AG09319 (cell line): ENCODE results near the gene CHAC1.
"Not testable (repeated sequence)": the region's sequence is repeated elsewhere in the genome, so short reads cannot be mapped to it uniquely, and the experiment has no call there.

Source experiments
- DNase-seq: peaks from one replicate; pipeline ENCODE4 v3.0.0-alpha.2; 2010; ENCODE audit warnings: low read depth; ENCODE audit errors: extremely low read depth
- TF ChIP-seq, protein P1 (sequence below): IDR thresholded peaks from 2 replicates; pipeline ENCODE4 v1.5.1; 2011; ENCODE audit warnings: low read depth, mild to moderate bottlenecking, inconsistent platforms, low read length, moderate library complexity

Gene CHAC1

DNA sequence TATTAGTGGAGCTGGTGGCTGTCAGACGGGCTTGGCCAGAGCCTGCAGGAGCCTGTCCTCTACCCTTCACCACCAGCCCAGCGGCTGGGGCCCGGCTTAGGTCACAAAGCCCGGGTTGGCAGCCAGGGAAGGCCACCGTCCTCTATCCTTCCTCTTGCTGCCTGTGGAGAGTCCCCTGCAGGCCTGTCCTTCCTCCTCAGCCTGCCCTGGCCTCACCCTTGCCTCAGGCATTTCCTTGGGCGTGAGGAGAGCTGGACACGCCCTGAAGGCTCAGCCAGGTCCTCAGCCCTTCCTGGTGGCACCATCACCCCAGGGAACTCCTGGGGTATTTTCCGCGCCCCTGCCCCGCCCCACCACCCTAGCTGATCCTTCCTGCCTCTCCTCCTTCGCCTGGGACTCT is 7.7 kb downstream of the CHAC1 start:
- no peak for DNase-seq
- TF ChIP-seq, protein P1, sequence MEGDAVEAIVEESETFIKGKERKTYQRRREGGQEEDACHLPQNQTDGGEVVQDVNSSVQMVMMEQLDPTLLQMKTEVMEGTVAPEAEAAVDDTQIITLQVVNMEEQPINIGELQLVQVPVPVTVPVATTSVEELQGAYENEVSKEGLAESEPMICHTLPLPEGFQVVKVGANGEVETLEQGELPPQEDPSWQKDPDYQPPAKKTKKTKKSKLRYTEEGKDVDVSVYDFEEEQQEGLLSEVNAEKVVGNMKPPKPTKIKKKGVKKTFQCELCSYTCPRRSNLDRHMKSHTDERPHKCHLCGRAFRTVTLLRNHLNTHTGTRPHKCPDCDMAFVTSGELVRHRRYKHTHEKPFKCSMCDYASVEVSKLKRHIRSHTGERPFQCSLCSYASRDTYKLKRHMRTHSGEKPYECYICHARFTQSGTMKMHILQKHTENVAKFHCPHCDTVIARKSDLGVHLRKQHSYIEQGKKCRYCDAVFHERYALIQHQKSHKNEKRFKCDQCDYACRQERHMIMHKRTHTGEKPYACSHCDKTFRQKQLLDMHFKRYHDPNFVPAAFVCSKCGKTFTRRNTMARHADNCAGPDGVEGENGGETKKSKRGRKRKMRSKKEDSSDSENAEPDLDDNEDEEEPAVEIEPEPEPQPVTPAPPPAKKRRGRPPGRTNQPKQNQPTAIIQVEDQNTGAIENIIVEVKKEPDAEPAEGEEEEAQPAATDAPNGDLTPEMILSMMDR, result no peak

DNA sequence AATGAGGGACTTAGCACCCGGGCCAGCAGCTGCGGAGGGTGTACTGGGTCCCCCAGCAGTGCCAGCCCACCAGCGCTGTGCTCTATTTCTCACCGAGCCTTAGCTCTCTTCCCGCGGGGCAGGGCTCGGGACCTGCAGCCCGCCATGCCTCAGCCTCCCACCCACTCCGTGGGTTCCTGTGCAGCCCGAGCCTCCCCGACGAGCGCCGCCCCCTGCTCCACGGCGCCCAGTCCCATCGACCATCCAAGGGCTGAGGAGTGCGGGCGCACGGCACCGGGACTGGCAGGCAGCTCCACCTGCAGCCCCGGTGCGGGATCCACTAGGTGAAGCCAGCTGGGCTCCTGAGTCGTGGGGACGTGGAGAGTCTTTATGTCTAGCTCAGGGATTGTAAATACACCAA is 8.5 kb downstream of the CHAC1 start:
- not testable (repeated sequence) for DNase-seq

DNA sequence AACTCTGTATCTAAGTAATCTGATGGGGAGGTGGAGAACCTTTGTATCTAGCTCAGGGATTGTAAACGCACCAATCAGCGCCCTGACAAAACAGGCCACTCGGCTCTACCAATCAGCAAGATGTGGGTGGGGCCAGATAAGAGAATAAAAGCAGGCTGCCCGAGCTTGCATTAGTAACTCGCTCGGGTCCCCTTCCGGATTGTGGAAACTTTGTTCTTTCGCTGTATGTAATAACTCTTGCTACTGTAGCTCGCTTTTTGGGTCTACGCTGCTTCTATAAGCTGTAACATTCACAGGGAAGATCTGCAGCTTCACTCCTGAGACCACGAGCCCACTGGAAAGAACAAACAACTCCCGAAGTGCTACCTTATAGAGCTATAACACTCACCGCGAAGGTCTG is 9.0 kb downstream of the CHAC1 start:
- DNase-seq, result not testable (repeated sequence)

DNA sequence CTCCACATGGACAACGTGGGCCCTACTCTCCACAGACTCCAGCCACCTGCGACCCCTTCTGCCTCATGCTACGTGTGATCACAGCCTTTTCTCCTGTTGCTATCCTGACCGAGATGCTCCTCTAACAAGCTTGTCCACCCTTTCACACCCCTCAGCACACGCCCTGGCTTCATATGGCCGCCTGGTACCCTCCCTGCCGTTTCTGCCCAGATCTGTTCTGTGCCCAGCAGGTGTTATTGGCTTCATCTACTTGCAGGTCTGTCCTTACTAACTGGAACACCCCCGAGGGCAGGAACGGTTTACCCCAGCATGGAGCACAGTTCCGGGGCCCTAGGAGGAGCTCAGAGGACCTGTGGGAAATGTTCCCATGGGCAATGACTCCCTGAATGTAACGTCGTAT is 9.9 kb downstream of the CHAC1 start:
- TF ChIP-seq, protein P1, result no peak
- no peak for DNase-seq

DNA sequence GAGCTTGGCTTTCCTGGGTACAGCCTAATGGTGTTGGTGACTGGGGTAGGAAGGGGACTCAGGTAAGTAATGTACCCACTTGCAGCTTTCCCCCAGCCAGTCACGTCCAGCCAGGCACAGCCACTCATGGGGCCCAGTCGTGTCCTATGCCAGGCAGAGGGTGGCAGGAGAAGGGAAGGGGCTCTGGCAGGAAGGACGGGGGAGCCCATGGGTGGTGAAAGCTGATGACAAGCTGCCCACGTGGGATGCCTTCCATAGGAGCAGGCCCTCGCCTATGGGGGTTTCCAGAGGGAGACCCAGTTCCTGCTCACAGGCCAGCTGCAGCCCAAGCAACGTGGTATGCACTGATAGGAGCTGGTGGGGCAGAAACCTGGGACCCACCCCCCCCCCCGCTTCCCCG is 10.7 kb downstream of the CHAC1 start:
- DNase-seq, result no peak
- TF ChIP-seq, protein P1, result no peak

DNA sequence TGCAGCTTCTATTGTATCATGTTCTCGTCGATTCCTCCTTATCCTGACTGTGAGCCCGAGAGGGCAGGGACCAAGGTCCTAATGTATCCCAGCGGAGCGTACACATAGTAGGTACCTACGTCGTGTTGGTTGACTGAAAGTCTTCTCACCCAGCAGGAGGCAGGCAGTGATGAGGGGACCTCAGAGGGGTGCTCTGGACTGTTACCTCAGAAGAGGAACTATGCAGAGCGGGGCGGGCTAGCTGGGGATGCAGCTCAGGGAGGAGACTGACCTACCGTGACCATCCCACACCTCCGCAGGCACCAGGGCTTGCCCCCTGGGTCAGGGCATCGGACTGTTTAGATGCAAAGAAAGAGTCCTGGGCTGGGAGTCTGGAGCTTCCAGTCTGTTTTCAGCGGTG is 11.4 kb downstream of the CHAC1 start:
- TF ChIP-seq, protein P1, result no peak
- no peak for DNase-seq

DNA sequence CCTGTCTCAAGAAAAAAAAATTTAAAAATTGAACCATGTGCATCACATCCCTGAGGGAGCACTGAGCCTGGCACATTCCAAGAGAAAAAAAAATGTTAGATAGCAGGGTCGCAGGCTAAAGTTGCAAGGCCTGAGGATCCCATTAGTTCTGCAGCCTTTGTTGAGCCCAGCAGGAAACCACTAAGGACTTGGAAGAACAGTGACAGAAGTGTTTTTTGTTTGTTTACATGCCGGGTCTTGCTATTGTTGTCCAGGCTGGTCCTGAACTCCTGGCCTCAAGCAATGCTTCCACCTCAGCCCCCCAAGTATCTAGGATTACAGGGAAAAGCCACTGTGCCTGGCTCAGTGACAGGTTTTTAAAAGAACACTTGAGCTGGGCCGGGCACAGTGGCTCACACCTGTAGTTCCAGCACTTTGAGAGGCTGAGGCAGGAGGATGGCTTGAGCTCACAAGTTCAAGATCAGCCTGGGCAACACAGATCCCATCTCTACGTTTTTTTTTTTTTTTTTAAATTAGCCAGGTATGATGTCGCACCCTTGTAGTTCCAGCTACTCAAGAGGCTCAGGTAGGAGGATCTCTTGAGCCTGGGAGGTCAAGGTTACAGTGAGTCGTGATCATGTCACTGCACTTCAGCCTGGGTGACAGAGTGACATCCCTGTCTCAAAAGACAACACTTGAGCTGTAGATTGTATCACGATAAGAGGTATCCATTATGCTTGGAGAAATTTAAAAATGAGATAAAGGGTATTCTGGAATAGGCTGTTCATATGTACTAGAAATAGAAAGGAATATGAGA is 15.2 kb downstream of the CHAC1 start:
- no peak for DNase-seq
- TF ChIP-seq, protein P1, result no peak

DNA sequence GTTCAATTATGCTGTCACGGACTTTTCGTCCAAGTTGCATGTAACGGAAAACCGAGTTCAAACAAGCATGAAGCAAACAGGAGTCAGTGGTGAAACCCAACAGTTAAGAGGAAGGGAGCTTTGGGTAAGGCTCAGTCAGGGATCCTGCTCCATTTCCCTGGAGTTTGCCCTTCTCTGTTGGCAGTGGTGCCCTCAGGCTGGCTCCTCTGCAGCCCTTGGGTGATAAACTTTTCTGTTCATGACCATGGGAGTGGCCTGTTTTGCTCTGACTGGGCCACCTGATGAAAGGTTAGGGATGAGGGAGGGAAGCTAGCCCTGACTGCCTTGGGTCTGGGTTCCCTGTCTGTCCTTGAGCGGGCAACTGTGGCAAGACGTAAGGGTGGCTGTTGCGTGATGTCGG is 16.1 kb downstream of the CHAC1 start:
- TF ChIP-seq, protein P1, result no peak

More for the DNA sequence above, 16.1 kb downstream of the CHAC1 start:
- DNase-seq, result no peak
